ENCODE measurements around the gene SHANK1.

GRCh38 chr19:50759886-50760285, 40.3 kb upstream of the SHANK1 start:
- TF ChIP-seq CTCF (IDR thresholded peaks at IDR 0.05) = no peak
- no peak for TF ChIP-seq POLR2A (IDR thresholded peaks at IDR 0.05)
